ENCODE data around the gene VIT.
"Not testable (repeated sequence)": the region's sequence is repeated elsewhere in the genome, so short reads cannot be mapped to it uniquely, and the experiment has no call there.

Gene VIT

GRCh38 chr2:36824273-36824672, 127.8 kb downstream of the VIT start:
- TF ChIP-seq CTCF (conservative IDR thresholded peaks at IDR 0.05; ENCODE audit: low read depth, low read length): no peak
- no peak overlapping the region for H3K4me3 ChIP-seq (ENCODE audit: low read depth, low read length)
- no peak for DNase-seq (ENCODE audit: low read depth)

GRCh38 chr2:36824683-36825082, 128.2 kb downstream of the VIT start:
- not testable (repeated sequence) for H3K4me3 ChIP-seq (ENCODE audit: low read depth, low read length); DNase-seq (ENCODE audit: low read depth)

- DNase-seq (ENCODE audit: low read depth): no peak
- TF ChIP-seq CTCF (conservative IDR thresholded peaks at IDR 0.05; ENCODE audit: low read depth, low read length): no peak
- H3K4me3 ChIP-seq (ENCODE audit: low read depth, low read length): no peak overlapping the region
Observed at GRCh38 chr2:36831185-36831584, 134.7 kb downstream of the VIT start.

GRCh38 chr2:36834203-36834602, 137.7 kb downstream of the VIT start:
- no peak for DNase-seq (ENCODE audit: low read depth)
- no peak for TF ChIP-seq CTCF (conservative IDR thresholded peaks at IDR 0.05; ENCODE audit: low read depth, low read length)
- H3K4me3 ChIP-seq (ENCODE audit: low read depth, low read length): no peak overlapping the region

- DNase-seq (ENCODE audit: low read depth): no peak
- H3K4me3 ChIP-seq (ENCODE audit: low read depth, low read length): no peak overlapping the region
- no peak for TF ChIP-seq CTCF (conservative IDR thresholded peaks at IDR 0.05; ENCODE audit: low read depth, low read length)
Observed at GRCh38 chr2:36834731-36835524, 138.4 kb downstream of the VIT start.

GRCh38 chr2:36839976-36840617, 143.6 kb downstream of the VIT start:
- TF ChIP-seq CTCF (conservative IDR thresholded peaks at IDR 0.05; ENCODE audit: low read depth, low read length): no peak
- no peak overlapping the region for H3K4me3 ChIP-seq (ENCODE audit: low read depth, low read length)
- DNase-seq (ENCODE audit: low read depth): no peak

- no peak overlapping the region for H3K4me3 ChIP-seq (ENCODE audit: low read depth, low read length)
- DNase-seq (ENCODE audit: low read depth): no peak
- no peak for TF ChIP-seq CTCF (conservative IDR thresholded peaks at IDR 0.05; ENCODE audit: low read depth, low read length)
Observed at GRCh38 chr2:36843838-36844237, 147.3 kb downstream of the VIT start.
